HPDE6-E6E7 (cell line): Measurements from ENCODE around the gene SLFN14.
"Not testable (repeated sequence)": the region's sequence is repeated elsewhere in the genome, so short reads cannot be mapped to it uniquely, and the experiment has no call there.

Experiments
- DNase-seq: peaks from one replicate; pipeline ENCODE4 v3.0.0; 2011; ENCODE audit warnings: missing footprints; ENCODE audit errors: extremely low spot score

SLFN14 gene

GRCh38 chr17:35560703-35561102 is at the start of gene SLFN14:
Gene SLFN14, minus strand, starts transcription at chr17:35560819. Its CDS starts 2,757 bp downstream, at chr17:35558062.
- DNase-seq = no peak

- no peak for DNase-seq
Measured at GRCh38 chr17:35609831-35610230, 49.2 kb upstream of the SLFN14 start.

GRCh38 chr17:35607239-35607847 is 46.7 kb upstream of the SLFN14 start:
- DNase-seq = no peak

- no peak for DNase-seq
Measured at GRCh38 chr17:35605678-35606077, 45.1 kb upstream of the SLFN14 start.

- DNase-seq = no peak
Measured at GRCh38 chr17:35603674-35604073, 43.1 kb upstream of the SLFN14 start.

GRCh38 chr17:35597604-35598003 is 37.0 kb upstream of the SLFN14 start:
- DNase-seq = no peak

- no peak for DNase-seq
Measured at GRCh38 chr17:35596530-35597233, 36.1 kb upstream of the SLFN14 start.

GRCh38 chr17:35596072-35596471 is 35.5 kb upstream of the SLFN14 start:
- no peak for DNase-seq

GRCh38 chr17:35588196-35588920 is 27.7 kb upstream of the SLFN14 start:
- DNase-seq = peak; percentile 88

GRCh38 chr17:35587074-35587961 is 26.7 kb upstream of the SLFN14 start, which contains the start of gene AP2B1:
Gene AP2B1, plus strand, starts transcription at chr17:35587322. Its CDS starts 6,709 bp downstream, at chr17:35594031.
- DNase-seq = peak; percentile 91

- no peak for DNase-seq
Measured at GRCh38 chr17:35586569-35587073, 26.0 kb upstream of the SLFN14 start.

- no peak for DNase-seq
Measured at GRCh38 chr17:35584061-35584460, 23.4 kb upstream of the SLFN14 start.

GRCh38 chr17:35578929-35579432 is 18.4 kb upstream of the SLFN14 start:
- DNase-seq = no peak

GRCh38 chr17:35578197-35578928 is 17.7 kb upstream of the SLFN14 start, which contains the start of gene PEX12:
Gene PEX12, minus strand, starts transcription at chr17:35578571. Its CDS starts 550 bp downstream, at chr17:35578021.
- DNase-seq = peak; percentile 67

GRCh38 chr17:35577830-35578196 is 17.2 kb upstream of the SLFN14 start:
- no peak for DNase-seq

GRCh38 chr17:35575759-35576158 is 15.1 kb upstream of the SLFN14 start:
- no peak for DNase-seq

- DNase-seq = no peak
Measured at GRCh38 chr17:35569405-35569804, 8.8 kb upstream of the SLFN14 start.

- no peak for DNase-seq
Measured at GRCh38 chr17:35568561-35568960, 7.9 kb upstream of the SLFN14 start.

GRCh38 chr17:35566968-35567367 is 6.3 kb upstream of the SLFN14 start:
- DNase-seq = no peak

- not testable (repeated sequence) for DNase-seq
Measured at GRCh38 chr17:35563181-35563580, 2.6 kb upstream of the SLFN14 start.
